Neural cell (in vitro differentiated cells): ENCODE measurements around the gene SOX9. TPM values are rescaled to one million over a fixed set of nuclear protein-coding genes. Genes with fewer than 3 reads are reported as not detected.

Source experiments
- H2AFZ ChIP-seq: fragments of 200-600, 300-800 bp; sonication (generic), shearing (Covaris generic); 2 replicates; pipeline ENCODE4 v1.6.0; 2014; ENCODE audit warnings: low read depth, mild to moderate bottlenecking, antibody characterized with exemption, low read length, moderate library complexity
- H3F3A ChIP-seq: fragments of 200-600 bp; shearing (Covaris generic); 2 replicates; pipeline ENCODE4 v1.6.1; 2016; ENCODE audit warnings: mild to moderate bottlenecking, moderate library complexity, mixed read lengths, antibody characterized with exemption, low read length; ENCODE audit not compliant: insufficient read depth, poor library complexity, severe bottlenecking
- H3K27ac ChIP-seq: fragments of 200-600, 300-800 bp; sonication (generic), shearing (Covaris generic); 2 replicates; pipeline ENCODE4 v1.5.1; 2014; ENCODE audit warnings: mild to moderate bottlenecking, low read length, moderate library complexity
- H3K27me3 ChIP-seq: fragments of 300-800, 200-600 bp; sonication (generic), shearing (Covaris generic); 2 replicates; pipeline ENCODE4 v1.6.0; 2014; ENCODE audit warnings: mild to moderate bottlenecking, low read depth, low read length, moderate library complexity; ENCODE audit not compliant: insufficient read depth
- H3K36me3 ChIP-seq: fragments of 300-800, 200-600 bp; sonication (generic), shearing (Covaris generic); 2 replicates; pipeline ENCODE4 v1.5.1; 2014; ENCODE audit warnings: mild to moderate bottlenecking, antibody characterized with exemption, low read length, moderate library complexity; ENCODE audit not compliant: insufficient read depth
- H3K4me2 ChIP-seq: fragments of 300-800, 200-600 bp; sonication (generic), shearing (Covaris generic); 2 replicates; pipeline ENCODE4 v1.6.0; 2014; ENCODE audit warnings: mild to moderate bottlenecking, low read length
- H3K4me3 ChIP-seq: fragments of 300-800, 200-600 bp; sonication (generic), shearing (Covaris generic); 2 replicates; pipeline ENCODE4 v1.5.1; 2014; ENCODE audit warnings: mild to moderate bottlenecking, low read length, moderate library complexity
- H3K79me2 ChIP-seq: fragments of 200-600 bp; shearing (Covaris generic); replicated peaks from 2 replicates; pipeline ENCODE4 v1.6.0; 2014; ENCODE audit warnings: mild to moderate bottlenecking, low read length, moderate library complexity; ENCODE audit not compliant: insufficient read depth
- H3K9ac ChIP-seq: fragments of 300-800, 200-600 bp; sonication (generic), shearing (Covaris generic); 2 replicates; pipeline ENCODE4 v1.6.1; 2016; ENCODE audit warnings: mild to moderate bottlenecking, low read length, mixed read lengths
- H3K9me2 ChIP-seq: fragments of 200-600 bp; shearing (Covaris generic); 2 replicates; pipeline ENCODE4 v1.6.1; 2016; ENCODE audit warnings: mild to moderate bottlenecking, low read length, mixed read lengths; ENCODE audit not compliant: insufficient read depth
- H3K9me3 ChIP-seq: fragments of 200-600, 300-800 bp; sonication (generic), shearing (Covaris generic); 2 replicates; pipeline ENCODE4 v1.6.1; 2016; ENCODE audit warnings: mild to moderate bottlenecking, mixed run types, low read length, moderate library complexity, mixed read lengths
- H4K20me1 ChIP-seq: fragments of 200-600 bp; shearing (Covaris generic); 2 replicates; pipeline ENCODE4 v1.6.1; 2016; ENCODE audit warnings: mild to moderate bottlenecking, mixed run types; ENCODE audit not compliant: insufficient read depth
- EP300 ChIP-seq: fragments of 450-650 bp; conservative IDR thresholded peaks from 2 replicates; pipeline ENCODE4 v1.6.1; 2014; ENCODE audit warnings: antibody characterized with exemption, mild to moderate bottlenecking, moderate library complexity; ENCODE audit not compliant: poor library complexity, severe bottlenecking
- EZH2 ChIP-seq: fragments of 200-600, 300-800 bp; shearing (Covaris generic), sonication (generic); IDR thresholded peaks from 2 replicates; pipeline ENCODE4 v1.6.1; 2014; ENCODE audit warnings: antibody characterized with exemption, low read length, borderline replicate concordance, mild to moderate bottlenecking; ENCODE audit not compliant: insufficient read depth, poor library complexity, severe bottlenecking
- MXI1 ChIP-seq: fragments of 450-650 bp; conservative IDR thresholded peaks from 2 replicates; pipeline ENCODE4 v1.6.1; 2014; ENCODE audit warnings: antibody characterized with exemption, mild to moderate bottlenecking; ENCODE audit not compliant: poor library complexity, severe bottlenecking
- POLR2AphosphoS5 ChIP-seq: IDR thresholded peaks from 2 replicates; pipeline ENCODE4 v1.6.1; 2012
- RAD21 ChIP-seq: fragments of 450-650 bp; conservative IDR thresholded peaks from 2 replicates; pipeline ENCODE4 v1.6.1; 2014; ENCODE audit warnings: antibody characterized with exemption, mild to moderate bottlenecking, moderate library complexity
- SMC3 ChIP-seq: fragments of 450-650 bp; conservative IDR thresholded peaks from 2 replicates; pipeline ENCODE4 v1.6.1; 2014; ENCODE audit warnings: antibody characterized with exemption, mild to moderate bottlenecking, moderate library complexity; ENCODE audit not compliant: poor library complexity
- TAF1 ChIP-seq: IDR thresholded peaks from 2 replicates; pipeline ENCODE4 v1.6.1; 2012; ENCODE audit warnings: low read depth
- polyA plus RNA-seq: library from polyadenylated mRNA; depleted of rRNA; stranded (reverse); fragments of >200 nt; gene quantifications from 2 replicates; pipeline ENCODE4 v1.2.3, GENCODE V29; 2014
- TF ChIP-seq, protein P1 (sequence below): fragments of 450-650 bp; IDR thresholded peaks from 2 replicates; pipeline ENCODE4 v1.5.1; 2014; ENCODE audit warnings: antibody characterized with exemption, mild to moderate bottlenecking, moderate library complexity; ENCODE audit not compliant: poor library complexity, severe bottlenecking
- TF ChIP-seq, protein P2 (sequence below): IDR thresholded peaks from 2 replicates; pipeline ENCODE4 v1.6.1; 2012; ENCODE audit warnings: borderline replicate concordance

Gene SOX9
- polyA plus RNA-seq, 1 donor from 2014 or later = 0.68 TPM

DNA sequence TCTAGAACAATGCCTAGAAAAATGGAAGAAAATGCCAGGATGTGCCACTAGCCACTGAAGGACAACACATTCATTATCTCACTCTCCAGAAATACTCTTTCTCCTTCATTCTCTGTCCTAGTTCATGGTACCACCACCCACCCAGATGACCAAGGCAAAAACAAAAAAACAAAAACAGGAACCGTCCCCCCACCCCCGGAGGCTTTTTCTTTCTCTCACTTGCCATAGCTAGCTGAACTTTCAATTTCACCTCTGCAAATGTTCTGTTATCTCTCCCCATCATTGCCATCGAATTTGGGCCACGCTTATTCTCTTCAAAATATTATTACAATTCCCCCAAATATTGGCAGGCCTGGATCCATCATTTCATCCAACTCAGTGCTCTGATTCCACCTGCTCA, 49.0 kb downstream of the SOX9 start:
- Histone ChIP-seq H3K9ac (no peak overlapping the region), H3K79me2 (no peaks in the 10 kb centered on the region)

DNA sequence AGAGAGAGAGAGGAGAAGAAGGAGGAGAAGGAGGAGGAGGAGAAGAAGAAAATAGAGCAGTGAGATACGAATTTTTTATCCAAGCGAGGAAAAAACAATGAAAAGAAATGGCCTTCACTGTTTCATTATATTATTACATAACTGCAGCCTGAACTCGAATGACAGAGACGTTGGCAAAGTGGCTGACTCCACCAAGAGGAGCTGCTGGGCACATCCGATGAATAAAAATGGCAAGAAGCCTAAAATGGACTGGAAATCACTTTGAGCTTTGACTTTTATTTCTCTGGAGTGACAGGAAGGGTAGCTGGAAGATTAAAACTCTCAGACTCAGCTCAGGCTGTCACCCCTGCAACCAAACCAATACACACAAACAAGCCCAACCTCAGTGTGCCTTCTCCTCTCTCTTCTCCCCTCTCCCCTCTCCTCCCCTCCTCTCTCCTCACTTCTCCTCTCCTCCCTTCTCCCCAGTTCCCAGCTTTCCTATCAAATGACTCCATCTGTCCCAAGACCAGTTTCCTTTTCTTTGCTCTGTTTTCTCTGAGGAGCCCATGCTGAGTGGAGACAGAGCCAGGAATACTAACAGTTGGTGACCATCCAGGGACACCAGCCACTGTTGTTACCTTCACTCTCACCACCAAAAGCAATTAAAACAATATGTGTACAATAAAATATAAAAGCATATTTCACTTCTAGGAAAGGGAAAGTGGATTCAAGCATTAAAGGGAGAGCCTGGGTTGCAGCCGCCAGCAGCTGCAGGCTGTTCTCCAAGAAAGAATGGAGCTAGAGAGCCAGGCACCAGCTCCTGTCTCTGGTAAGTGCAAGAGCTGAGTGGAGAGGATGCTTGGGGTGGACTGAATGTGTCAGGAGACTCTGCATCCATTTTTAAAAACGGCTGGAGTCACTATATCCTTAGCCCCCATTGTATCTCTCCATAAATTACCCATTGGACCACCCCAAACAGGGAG, 51.2 kb downstream of the SOX9 start:
- Histone ChIP-seq H3K9me3 (no peaks in the 10 kb centered on the region), H3K27ac (no peak overlapping the region), H3K36me3 (no peaks in the 10 kb centered on the region), H3K27me3 (no peaks in the 10 kb centered on the region), H2AFZ (no peak overlapping the region), H3F3A (no peaks in the 10 kb centered on the region), H4K20me1 (no peaks in the 10 kb centered on the region), H3K4me2 (no peak overlapping the region), H3K4me3 (no peak overlapping the region), H3K79me2 (no peaks in the 10 kb centered on the region), H3K9me2 (no peaks in the 10 kb centered on the region), H3K9ac (no peak overlapping the region)
- TF ChIP-seq EZH2 (no peak), RAD21 (no peak), POLR2AphosphoS5 (no peak), SMC3 (no peak), EP300 (no peak), MXI1 (no peak)
- TF ChIP-seq, protein P1, sequence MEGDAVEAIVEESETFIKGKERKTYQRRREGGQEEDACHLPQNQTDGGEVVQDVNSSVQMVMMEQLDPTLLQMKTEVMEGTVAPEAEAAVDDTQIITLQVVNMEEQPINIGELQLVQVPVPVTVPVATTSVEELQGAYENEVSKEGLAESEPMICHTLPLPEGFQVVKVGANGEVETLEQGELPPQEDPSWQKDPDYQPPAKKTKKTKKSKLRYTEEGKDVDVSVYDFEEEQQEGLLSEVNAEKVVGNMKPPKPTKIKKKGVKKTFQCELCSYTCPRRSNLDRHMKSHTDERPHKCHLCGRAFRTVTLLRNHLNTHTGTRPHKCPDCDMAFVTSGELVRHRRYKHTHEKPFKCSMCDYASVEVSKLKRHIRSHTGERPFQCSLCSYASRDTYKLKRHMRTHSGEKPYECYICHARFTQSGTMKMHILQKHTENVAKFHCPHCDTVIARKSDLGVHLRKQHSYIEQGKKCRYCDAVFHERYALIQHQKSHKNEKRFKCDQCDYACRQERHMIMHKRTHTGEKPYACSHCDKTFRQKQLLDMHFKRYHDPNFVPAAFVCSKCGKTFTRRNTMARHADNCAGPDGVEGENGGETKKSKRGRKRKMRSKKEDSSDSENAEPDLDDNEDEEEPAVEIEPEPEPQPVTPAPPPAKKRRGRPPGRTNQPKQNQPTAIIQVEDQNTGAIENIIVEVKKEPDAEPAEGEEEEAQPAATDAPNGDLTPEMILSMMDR = no peak
- TF ChIP-seq, protein P2, sequence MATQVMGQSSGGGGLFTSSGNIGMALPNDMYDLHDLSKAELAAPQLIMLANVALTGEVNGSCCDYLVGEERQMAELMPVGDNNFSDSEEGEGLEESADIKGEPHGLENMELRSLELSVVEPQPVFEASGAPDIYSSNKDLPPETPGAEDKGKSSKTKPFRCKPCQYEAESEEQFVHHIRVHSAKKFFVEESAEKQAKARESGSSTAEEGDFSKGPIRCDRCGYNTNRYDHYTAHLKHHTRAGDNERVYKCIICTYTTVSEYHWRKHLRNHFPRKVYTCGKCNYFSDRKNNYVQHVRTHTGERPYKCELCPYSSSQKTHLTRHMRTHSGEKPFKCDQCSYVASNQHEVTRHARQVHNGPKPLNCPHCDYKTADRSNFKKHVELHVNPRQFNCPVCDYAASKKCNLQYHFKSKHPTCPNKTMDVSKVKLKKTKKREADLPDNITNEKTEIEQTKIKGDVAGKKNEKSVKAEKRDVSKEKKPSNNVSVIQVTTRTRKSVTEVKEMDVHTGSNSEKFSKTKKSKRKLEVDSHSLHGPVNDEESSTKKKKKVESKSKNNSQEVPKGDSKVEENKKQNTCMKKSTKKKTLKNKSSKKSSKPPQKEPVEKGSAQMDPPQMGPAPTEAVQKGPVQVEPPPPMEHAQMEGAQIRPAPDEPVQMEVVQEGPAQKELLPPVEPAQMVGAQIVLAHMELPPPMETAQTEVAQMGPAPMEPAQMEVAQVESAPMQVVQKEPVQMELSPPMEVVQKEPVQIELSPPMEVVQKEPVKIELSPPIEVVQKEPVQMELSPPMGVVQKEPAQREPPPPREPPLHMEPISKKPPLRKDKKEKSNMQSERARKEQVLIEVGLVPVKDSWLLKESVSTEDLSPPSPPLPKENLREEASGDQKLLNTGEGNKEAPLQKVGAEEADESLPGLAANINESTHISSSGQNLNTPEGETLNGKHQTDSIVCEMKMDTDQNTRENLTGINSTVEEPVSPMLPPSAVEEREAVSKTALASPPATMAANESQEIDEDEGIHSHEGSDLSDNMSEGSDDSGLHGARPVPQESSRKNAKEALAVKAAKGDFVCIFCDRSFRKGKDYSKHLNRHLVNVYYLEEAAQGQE = no peak

More for the DNA sequence above, 49.0 kb downstream of the SOX9 start:
- Histone ChIP-seq H3K4me2 (no peak overlapping the region), H4K20me1 (no peaks in the 10 kb centered on the region), H3K27me3 (no peaks in the 10 kb centered on the region), H2AFZ (no peak overlapping the region), H3K4me3 (no peak overlapping the region), H3F3A (no peaks in the 10 kb centered on the region), H3K36me3 (no peaks in the 10 kb centered on the region), H3K27ac (no peak overlapping the region), H3K9me3 (no peaks in the 10 kb centered on the region), H3K9me2 (no peaks in the 10 kb centered on the region)
- no peak for TF ChIP-seq EP300
- no peak for TF ChIP-seq SMC3
- no peak for TF ChIP-seq RAD21
- TF ChIP-seq MXI1 = no peak
- TF ChIP-seq POLR2AphosphoS5 = no peak
- TF ChIP-seq, protein P2 = no peak
- TF ChIP-seq TAF1 = no peak
- no peak for TF ChIP-seq EZH2
- TF ChIP-seq, protein P1 = no peak
